RWPE2 (cell line): ENCODE data around the gene FLCN.

Experiments
- ATAC-seq: fragments of 200-7000 bp; cut with Tn5 transposase; 3 replicates; pipeline ENCODE4 v1.9.1; 2021; ENCODE audit warnings: low read depth
- DNase-seq: peaks from one replicate; pipeline ENCODE4 v3.0.0-alpha.2; 2020; ENCODE audit warnings: low spot score
- H3K27ac ChIP-seq: fragments of 450-650 bp; 2 replicates; pipeline ENCODE4 v1.5.1; 2017; ENCODE audit warnings: mild to moderate bottlenecking; ENCODE audit not compliant: poor library complexity, severe bottlenecking
- H3K27me3 ChIP-seq: fragments of 250-450 bp; sonication (Bioruptor Pico); 2 replicates; pipeline ENCODE4 v1.5.1; 2021; ENCODE audit warnings: mild to moderate bottlenecking, moderate library complexity; ENCODE audit not compliant: insufficient read depth, poor library complexity, severe bottlenecking
- H3K36me3 ChIP-seq: fragments of 250-450 bp; sonication (Bioruptor Pico); 2 replicates; pipeline ENCODE4 v1.5.1; 2020; ENCODE audit warnings: low read depth, mild to moderate bottlenecking, moderate library complexity
- H3K4me1 ChIP-seq: fragments of 250-450 bp; sonication (Bioruptor Pico); 2 replicates; pipeline ENCODE4 v1.5.1; 2021; ENCODE audit warnings: mild to moderate bottlenecking, moderate library complexity; ENCODE audit not compliant: insufficient read depth, poor library complexity, severe bottlenecking
- H3K4me3 ChIP-seq: fragments of 250-450 bp; sonication (Bioruptor Pico); 2 replicates; pipeline ENCODE4 v1.5.1; 2021; ENCODE audit warnings: mild to moderate bottlenecking, moderate library complexity; ENCODE audit not compliant: severe bottlenecking
- H3K9me3 ChIP-seq: fragments of 250-450 bp; sonication (Bioruptor Pico); 2 replicates; pipeline ENCODE4 v1.5.1; 2021; ENCODE audit warnings: mild to moderate bottlenecking, moderate library complexity; ENCODE audit not compliant: severe bottlenecking
- TF ChIP-seq, protein P1 (sequence below): fragments of 450-650 bp; IDR thresholded peaks from one replicate; pipeline ENCODE4 v1.5.1; 2017; ENCODE audit warnings: mild to moderate bottlenecking, moderate library complexity; ENCODE audit not compliant: poor library complexity, severe bottlenecking

Gene FLCN

DNA sequence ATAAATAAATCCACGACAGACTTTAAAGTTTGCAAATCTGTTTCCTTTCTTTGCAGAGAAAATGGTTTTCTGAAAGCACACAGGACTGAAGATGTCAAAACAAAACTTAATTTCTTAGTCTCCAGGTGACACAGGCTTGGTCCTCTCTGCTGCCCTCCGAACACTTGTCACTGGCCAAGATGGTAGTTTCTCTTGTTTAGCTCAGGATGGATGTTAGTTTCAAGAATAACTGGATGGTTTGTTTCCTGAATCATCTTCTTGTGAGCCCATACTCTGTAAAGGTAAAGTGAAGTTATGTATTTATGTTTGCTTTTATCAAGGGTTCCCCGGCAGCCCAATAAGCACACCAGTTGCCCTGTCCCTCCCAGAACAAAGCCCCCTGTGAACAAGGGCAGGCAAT lies 9.9 kb upstream of the FLCN start:
- ATAC-seq, result no peak
- Histone ChIP-seq H3K27me3 (no peaks in the 10 kb centered on the region), H3K36me3 (peaks cover 59% of the 10 kb centered on the region)

DNA sequence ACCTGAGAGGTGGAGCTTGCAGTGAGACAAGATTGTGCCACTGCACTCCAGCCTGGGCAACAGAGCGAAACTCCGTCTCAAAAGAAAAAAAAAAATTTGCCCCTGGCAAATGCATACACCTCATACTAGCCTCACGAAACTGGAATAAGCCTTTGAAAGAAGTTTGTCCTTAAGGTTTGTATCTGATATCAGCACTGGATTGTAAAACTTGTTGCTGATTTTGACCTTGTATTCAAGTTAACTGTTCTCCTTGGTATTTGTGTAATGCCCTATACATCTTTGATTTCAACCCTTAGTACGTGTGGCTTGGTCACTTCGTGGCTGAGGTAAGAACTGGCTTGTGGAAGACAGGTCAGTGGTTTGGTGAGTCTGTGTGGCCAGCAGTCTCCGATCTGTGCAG lies 6.2 kb upstream of the FLCN start:
- H3K4me3 ChIP-seq, result no peak overlapping the region
- TF ChIP-seq, protein P1, sequence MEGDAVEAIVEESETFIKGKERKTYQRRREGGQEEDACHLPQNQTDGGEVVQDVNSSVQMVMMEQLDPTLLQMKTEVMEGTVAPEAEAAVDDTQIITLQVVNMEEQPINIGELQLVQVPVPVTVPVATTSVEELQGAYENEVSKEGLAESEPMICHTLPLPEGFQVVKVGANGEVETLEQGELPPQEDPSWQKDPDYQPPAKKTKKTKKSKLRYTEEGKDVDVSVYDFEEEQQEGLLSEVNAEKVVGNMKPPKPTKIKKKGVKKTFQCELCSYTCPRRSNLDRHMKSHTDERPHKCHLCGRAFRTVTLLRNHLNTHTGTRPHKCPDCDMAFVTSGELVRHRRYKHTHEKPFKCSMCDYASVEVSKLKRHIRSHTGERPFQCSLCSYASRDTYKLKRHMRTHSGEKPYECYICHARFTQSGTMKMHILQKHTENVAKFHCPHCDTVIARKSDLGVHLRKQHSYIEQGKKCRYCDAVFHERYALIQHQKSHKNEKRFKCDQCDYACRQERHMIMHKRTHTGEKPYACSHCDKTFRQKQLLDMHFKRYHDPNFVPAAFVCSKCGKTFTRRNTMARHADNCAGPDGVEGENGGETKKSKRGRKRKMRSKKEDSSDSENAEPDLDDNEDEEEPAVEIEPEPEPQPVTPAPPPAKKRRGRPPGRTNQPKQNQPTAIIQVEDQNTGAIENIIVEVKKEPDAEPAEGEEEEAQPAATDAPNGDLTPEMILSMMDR, result no peak
- H3K4me1 ChIP-seq, result no peaks in the 10 kb centered on the region
- no peaks in the 10 kb centered on the region for H3K9me3 ChIP-seq
- peaks cover 22% of the 10 kb centered on the region for H3K36me3 ChIP-seq
- ATAC-seq (no peak), DNase-seq (no peak)
- no peak overlapping the region for H3K27ac ChIP-seq
- no peaks in the 10 kb centered on the region for H3K27me3 ChIP-seq

More for the DNA sequence above, 9.9 kb upstream of the FLCN start:
- Histone ChIP-seq H3K27ac (no peak overlapping the region), H3K4me3 (no peak overlapping the region), H3K4me1 (no peaks in the 10 kb centered on the region), H3K9me3 (no peaks in the 10 kb centered on the region)
- TF ChIP-seq, protein P1, result no peak
- DNase-seq, result no peak

DNA sequence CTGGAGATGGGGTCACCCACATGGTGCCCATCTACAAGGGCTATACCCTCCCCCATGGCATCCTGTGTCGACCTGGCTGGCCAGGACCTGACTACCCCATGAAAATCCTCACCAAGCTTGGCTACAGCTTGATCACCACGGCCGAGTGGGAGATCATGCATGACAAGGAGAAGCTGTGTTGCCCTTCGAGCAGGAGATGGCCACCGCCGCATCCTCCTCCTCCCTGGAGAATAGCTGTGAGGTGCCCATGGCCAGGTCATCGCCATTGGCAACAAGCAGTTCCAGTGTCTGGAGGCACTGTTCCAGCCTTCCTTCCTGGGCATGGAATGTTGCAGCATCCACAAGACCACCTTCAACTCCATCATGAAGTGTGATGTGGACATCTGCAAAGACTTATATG lies 5.3 kb upstream of the FLCN start:
- TF ChIP-seq, protein P1, result no peak
- Histone ChIP-seq H3K27me3 (no peaks in the 10 kb centered on the region), H3K4me3 (no peak overlapping the region), H3K9me3 (no peaks in the 10 kb centered on the region), H3K27ac (no peak overlapping the region), H3K36me3 (peaks cover 14% of the 10 kb centered on the region), H3K4me1 (no peaks in the 10 kb centered on the region)
- ATAC-seq, result no peak
- no peak for DNase-seq

DNA sequence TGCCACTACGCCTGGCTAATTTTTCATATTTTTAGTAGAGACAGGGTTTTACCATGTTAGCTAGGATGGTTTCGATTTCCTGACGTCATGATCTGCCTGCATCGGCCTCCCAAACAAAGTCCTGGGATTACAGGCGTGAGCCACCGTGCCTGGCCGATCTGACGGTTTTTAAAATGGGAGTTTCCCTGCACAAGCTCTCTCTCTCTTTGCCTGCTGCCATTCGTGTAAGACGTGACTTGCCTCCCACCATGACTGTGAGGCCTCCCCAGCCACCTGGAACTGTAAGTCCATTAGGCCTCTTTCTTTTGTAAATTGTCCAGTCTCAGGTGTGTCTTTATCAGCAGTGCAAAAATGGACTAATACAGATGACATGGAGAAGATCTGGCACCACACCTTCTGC lies 4.7 kb upstream of the FLCN start:
- no peaks in the 10 kb centered on the region for H3K9me3 ChIP-seq
- TF ChIP-seq, protein P1, result no peak
- DNase-seq (no peak), ATAC-seq (no peak)
- no peak overlapping the region for H3K4me3 ChIP-seq
- peaks cover 8% of the 10 kb centered on the region for H3K36me3 ChIP-seq
- no peaks in the 10 kb centered on the region for H3K27me3 ChIP-seq
- H3K27ac ChIP-seq, result no peak overlapping the region
- no peaks in the 10 kb centered on the region for H3K4me1 ChIP-seq

DNA sequence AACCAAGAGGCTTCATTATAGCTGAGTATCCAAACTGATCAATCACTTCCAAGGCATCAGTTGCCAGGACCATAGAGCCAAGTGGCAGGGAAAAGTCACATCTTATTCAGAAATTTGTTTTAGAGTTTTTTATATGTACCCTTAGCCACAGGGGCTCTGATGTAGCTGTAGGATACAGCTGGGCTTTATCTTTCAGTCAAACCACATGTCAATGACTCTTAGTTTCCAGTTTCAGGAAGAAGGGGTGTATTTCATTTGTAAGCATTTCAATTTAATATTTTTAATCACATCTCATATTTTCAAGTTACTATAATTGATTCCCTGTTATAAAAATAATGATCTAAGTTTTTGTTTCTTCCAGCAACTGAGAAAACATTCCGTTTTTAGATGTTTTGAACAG lies 2.9 kb upstream of the FLCN start:
- H3K9me3 ChIP-seq, result no peaks in the 10 kb centered on the region
- no peak overlapping the region for H3K4me3 ChIP-seq
- no peaks in the 10 kb centered on the region for H3K27me3 ChIP-seq
- TF ChIP-seq, protein P1, result no peak
- DNase-seq (no peak), ATAC-seq (no peak)
- H3K36me3 ChIP-seq, result no peaks in the 10 kb centered on the region
- no peaks in the 10 kb centered on the region for H3K4me1 ChIP-seq
- H3K27ac ChIP-seq, result no peak overlapping the region
